ENCODE data around the gene GLIS2. TPM values are rescaled to one million over a fixed set of nuclear protein-coding genes. Genes with fewer than 3 reads are reported as not detected.

Gene GLIS2
- total RNA-seq, 1 experiment from 2014 or later = 44.2 TPM

GRCh38 chr16:4285167-4285566, 30.7 kb upstream of the GLIS2 start:
- peaks cover 41% of the 10 kb centered on the region for H3K4me1 ChIP-seq (replicated peaks; ENCODE audit: insufficient read depth)
- H3K4me2 ChIP-seq = no peak overlapping the region
- no peaks in the 10 kb centered on the region for H3K9me2 ChIP-seq (ENCODE audit: insufficient read depth)
- DNase-seq = no peak
- no peak overlapping the region for H3K4me3 ChIP-seq
- no peaks in the 10 kb centered on the region for H3K9me3 ChIP-seq (ENCODE audit: insufficient read depth, low read depth)
- no peaks in the 10 kb centered on the region for H4K20me1 ChIP-seq (ENCODE audit: insufficient read depth)
- no peaks in the 10 kb centered on the region for H3K36me3 ChIP-seq (ENCODE audit: low read depth)
- intact Hi-C loops (cut with micrococcal nuclease; ENCODE audit: unreplicated experiment) = no loop called here
- no peaks in the 10 kb centered on the region for H3K27me3 ChIP-seq (ENCODE audit: insufficient read depth, low read depth)
- TF ChIP-seq CTCF (conservative IDR thresholded peaks at IDR 0.05) = no peak
- TF ChIP-seq EZH2 (IDR thresholded peaks at IDR 0.05; ENCODE audit: low read depth) = no peak
- no TSS peak for BruUV-seq (replicated peaks)
- no peak overlapping the region for H2AFZ ChIP-seq
- ChIA-PET CTCF (interaction anchor here (0.6 kb wide), 1 partner anchor 45 kb away, joined by 3 read pairs; no protein-coding TSS in a partner anchor), POLR2A (ENCODE audit: unreplicated experiment) (no interaction called here)
- H3K79me2 ChIP-seq (ENCODE audit: low read depth) = no peaks in the 10 kb centered on the region
- H3K27ac ChIP-seq = no peak overlapping the region
- peaks cover 18% of the 10 kb centered on the region; the same call in 1 of the 2 replicates for H3F3A ChIP-seq (ENCODE audit: insufficient read depth, low read depth)

- H4K20me1 ChIP-seq (ENCODE audit: insufficient read depth) = no peaks in the 10 kb centered on the region
- no peaks in the 10 kb centered on the region for H3K9me2 ChIP-seq (ENCODE audit: insufficient read depth)
- peak overlapping the region; percentile 52 for H3K4me2 ChIP-seq
- no peaks in the 10 kb centered on the region for H3K79me2 ChIP-seq (ENCODE audit: low read depth)
- no TSS peak for BruUV-seq (replicated peaks)
- H3K27me3 ChIP-seq (ENCODE audit: insufficient read depth, low read depth) = no peaks in the 10 kb centered on the region
- no peak overlapping the region for H3K27ac ChIP-seq
- POLR2A ChIA-PET (ENCODE audit: unreplicated experiment) = interaction anchor here (0.6 to 0.7 kb wide), 3 partner anchors 29 to 66 kb away, joined by 3 to 7 read pairs (median 6); no protein-coding TSS in a partner anchor
- CTCF ChIA-PET = interaction anchor here (0.7 to 1.4 kb wide), 11 partner anchors 10 to 105 kb away, joined by 3 to 10 read pairs (median 4); no protein-coding TSS in a partner anchor
- no peak for TF ChIP-seq EZH2 (IDR thresholded peaks at IDR 0.05; ENCODE audit: low read depth)
- TF ChIP-seq CTCF (conservative IDR thresholded peaks at IDR 0.05) = peak; percentile 90
- H3K9me3 ChIP-seq (ENCODE audit: insufficient read depth, low read depth) = no peaks in the 10 kb centered on the region
- H2AFZ ChIP-seq = no peak overlapping the region
- intact Hi-C loops (cut with micrococcal nuclease; ENCODE audit: unreplicated experiment) = loop anchor here (1.0 kb wide), 1 partner anchor 114 kb away; no protein-coding TSS in a partner anchor
- no peaks in the 10 kb centered on the region for H3K36me3 ChIP-seq (ENCODE audit: low read depth)
- peaks cover 29% of the 10 kb centered on the region for H3F3A ChIP-seq (ENCODE audit: insufficient read depth, low read depth)
- DNase-seq = peak; percentile 53 to 78
- H3K4me3 ChIP-seq = no peak overlapping the region
- H3K4me1 ChIP-seq (replicated peaks; ENCODE audit: insufficient read depth) = peaks cover 57% of the 10 kb centered on the region
Measured at GRCh38 chr16:4288148-4288921, 27.5 kb upstream of the GLIS2 start.

- intact Hi-C loops (cut with micrococcal nuclease; ENCODE audit: unreplicated experiment) = loop anchor here (1.0 to 10.0 kb wide), 5 partner anchors 9 to 654 kb away; partner anchors contain the start of gene TFAP4
- Histone ChIP-seq H3K4me3 (no peak overlapping the region), H3K9me2 (ENCODE audit: insufficient read depth) (no peaks in the 10 kb centered on the region), H3K27ac (peak overlapping the region; percentile 56), H3F3A (ENCODE audit: insufficient read depth, low read depth) (peaks cover 32% of the 10 kb centered on the region), H3K36me3 (ENCODE audit: low read depth) (no peaks in the 10 kb centered on the region), H3K27me3 (ENCODE audit: insufficient read depth, low read depth) (no peaks in the 10 kb centered on the region), H3K9me3 (ENCODE audit: insufficient read depth, low read depth) (no peaks in the 10 kb centered on the region), H4K20me1 (ENCODE audit: insufficient read depth) (no peaks in the 10 kb centered on the region), H3K4me1 (replicated peaks; ENCODE audit: insufficient read depth) (peaks cover 60% of the 10 kb centered on the region), H3K79me2 (ENCODE audit: low read depth) (no peaks in the 10 kb centered on the region), H2AFZ (no peak overlapping the region), H3K4me2 (peak overlapping the region; percentile 61)
- DNase-seq = peak; percentile 88 to 96
- BruUV-seq (replicated peaks) = no TSS peak
- ChIA-PET POLR2A (ENCODE audit: unreplicated experiment) (interaction anchor here (0.5 to 0.8 kb wide), 10 partner anchors 22 to 1771 kb away, joined by 3 to 15 read pairs (median 7); partner anchors contain the start of gene CREBBP), CTCF (interaction anchor here (0.6 to 2.0 kb wide), 14 partner anchors 10 to 326 kb away, joined by 3 to 18 read pairs (median 5); no protein-coding TSS in a partner anchor)
- TF ChIP-seq CTCF (conservative IDR thresholded peaks at IDR 0.05) = peak; percentile 57
- no peak for TF ChIP-seq EZH2 (IDR thresholded peaks at IDR 0.05; ENCODE audit: low read depth)
Measured at GRCh38 chr16:4290236-4290830, 25.5 kb upstream of the GLIS2 start.

All from PC-9 (cell line).